MV-4-11 (cell line): ENCODE data around the gene GOLGA6C.
"Not testable (repeated sequence)": the region's sequence is repeated elsewhere in the genome, so short reads cannot be mapped to it uniquely, and the experiment has no call there.

Experiments
- DNase-seq: peaks from one replicate; lab custom pipeline; 2025; lab: John Stamatoyannopoulos, UW

GOLGA6C gene

GRCh38 chr15:75258034-75258433, at the start of gene GOLGA6C:
TSS of gene GOLGA6C (plus strand) at chr15:75258334. CDS start at chr15:75258599, 265 bp downstream.
- DNase-seq = not testable (repeated sequence)

GRCh38 chr15:75208501-75209288, 49.4 kb upstream of the GOLGA6C start:
- DNase-seq = no peak

- no peak for DNase-seq
Measured at GRCh38 chr15:75209289-75209676, 48.9 kb upstream of the GOLGA6C start.

GRCh38 chr15:75210811-75211230, 47.3 kb upstream of the GOLGA6C start:
- DNase-seq = no peak

- DNase-seq = no peak
Measured at GRCh38 chr15:75211436-75212199, 46.5 kb upstream of the GOLGA6C start.

- DNase-seq = no peak
Measured at GRCh38 chr15:75212200-75212858, 45.8 kb upstream of the GOLGA6C start.

- no peak for DNase-seq
Measured at GRCh38 chr15:75213212-75213767, 44.8 kb upstream of the GOLGA6C start.

GRCh38 chr15:75213768-75214221, 44.3 kb upstream of the GOLGA6C start:
- no peak for DNase-seq

- DNase-seq = no peak
Measured at GRCh38 chr15:75214293-75215096, 43.6 kb upstream of the GOLGA6C start.

- DNase-seq = peak; percentile 23
Measured at GRCh38 chr15:75215107-75216004, 42.8 kb upstream of the GOLGA6C start.

- no peak for DNase-seq
Measured at GRCh38 chr15:75217012-75217411, 41.1 kb upstream of the GOLGA6C start.

- not testable (repeated sequence) for DNase-seq
Measured at GRCh38 chr15:75217574-75217973, 40.6 kb upstream of the GOLGA6C start.

GRCh38 chr15:75219507-75219929, 38.6 kb upstream of the GOLGA6C start:
- DNase-seq = peak; percentile 63

- no peak for DNase-seq
Measured at GRCh38 chr15:75223688-75224087, 34.4 kb upstream of the GOLGA6C start.

- DNase-seq = no peak
Measured at GRCh38 chr15:75224281-75224680, 33.9 kb upstream of the GOLGA6C start.

GRCh38 chr15:75225102-75225836, 32.9 kb upstream of the GOLGA6C start:
- DNase-seq = not testable (repeated sequence)

- DNase-seq = no peak
Measured at GRCh38 chr15:75225951-75226732, 32.0 kb upstream of the GOLGA6C start.

- DNase-seq = not testable (repeated sequence)
Measured at GRCh38 chr15:75227112-75227511, 31.0 kb upstream of the GOLGA6C start.
